Activated CD8-positive, alpha-beta T cell treated with anti-CD3 and anti-CD28 coated beads, Interleukin-2, amount 10 ng/mL, durations not matched to agents 7 days and 5 days (primary cell): ENCODE results near the gene INSIG1. TPM values are rescaled to one million over a fixed set of nuclear protein-coding genes. Genes with fewer than 3 reads are reported as not detected.

ENCODE experiments used
- ATAC-seq: fragments of 150-1000 bp; cut with Tn5 transposase; one replicate; pipeline ENCODE4 v1.10.0; 2021; ENCODE audit warnings: moderate library complexity
- CTCF ChIA-PET: fragments of 350-600 bp; sonication (Branson Sonifier 250); formaldehyde crosslinking; loops from one replicate; lab custom pipeline; 2021; ENCODE audit warnings: antibody characterized with exemption; lab: Charles Lee
- POLR2A ChIA-PET: fragments of 350-600 bp; sonication (Branson Sonifier 250); formaldehyde crosslinking; loops from one replicate; lab custom pipeline; 2021; ENCODE audit warnings: antibody characterized with exemption; lab: Charles Lee
- DNase-seq: peaks from one replicate; pipeline ENCODE4 v3.0.0-alpha.2; 2020
- H3K27ac Mint-ChIP-seq: one replicate; pipeline ENCODE4 v1.8.0; 2021; ENCODE audit warnings: mild to moderate bottlenecking, mixed read lengths
- H3K27me3 Mint-ChIP-seq: one replicate; pipeline ENCODE4 v1.8.0; 2021; ENCODE audit warnings: low read depth, mixed read lengths
- H3K36me3 Mint-ChIP-seq: one replicate; pipeline ENCODE4 v1.8.0; 2021; ENCODE audit warnings: low read depth, mixed read lengths
- H3K4me1 Mint-ChIP-seq: one replicate; pipeline ENCODE4 v1.8.0; 2021; ENCODE audit warnings: low read depth, mixed read lengths
- H3K4me3 Mint-ChIP-seq: one replicate; pipeline ENCODE4 v1.8.0; 2021; ENCODE audit warnings: mild to moderate bottlenecking, mixed read lengths
- H3K9me3 Mint-ChIP-seq: one replicate; pipeline ENCODE4 v1.8.0; 2022; ENCODE audit warnings: mixed read lengths; ENCODE audit not compliant: insufficient read depth
- total RNA-seq, 2 experiments: library from RNA; stranded (reverse); gene quantifications; one replicate each; pipeline ENCODE4 v1.2.3, GENCODE V29; 2021

INSIG1 gene
- total RNA-seq, 2 experiments from 2014 or later, result 83.9 to 89.1 TPM

DNA sequence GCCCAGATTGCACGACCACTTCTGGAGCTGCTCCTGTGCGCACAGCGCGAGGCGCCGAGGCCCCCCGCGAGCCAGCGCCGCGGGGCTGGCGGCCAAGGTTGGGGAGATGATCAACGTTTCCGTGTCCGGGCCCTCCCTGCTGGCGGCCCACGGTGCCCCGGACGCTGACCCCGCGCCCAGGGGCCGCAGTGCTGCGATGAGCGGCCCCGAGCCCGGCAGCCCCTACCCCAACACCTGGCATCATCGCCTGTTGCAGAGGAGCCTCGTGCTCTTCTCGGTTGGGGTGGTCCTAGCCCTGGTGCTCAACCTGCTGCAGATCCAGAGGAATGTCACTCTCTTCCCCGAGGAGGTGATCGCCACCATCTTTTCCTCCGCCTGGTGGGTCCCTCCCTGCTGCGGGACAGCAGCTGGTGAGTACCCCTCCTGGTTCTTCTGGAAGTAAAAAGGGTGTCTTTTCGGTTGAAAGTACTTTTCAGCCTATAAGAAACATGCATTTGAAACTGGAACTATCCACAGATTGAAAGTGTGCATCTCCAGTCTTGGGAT, 683 bp downstream of the INSIG1 start:
- H3K9me3 Mint-ChIP-seq, result no peaks in the 10 kb centered on the region
- H3K36me3 Mint-ChIP-seq, result peaks cover 46% of the 10 kb centered on the region
- DNase-seq (no peak), ATAC-seq (peak; percentile 0)
- H3K4me3 Mint-ChIP-seq, result peak overlapping the region; percentile 95
- CTCF ChIA-PET, result interaction anchor here (0.7 to 3.4 kb wide), 10 partner anchors 9 to 384 kb away, joined by 3 to 19 read pairs (median 4); no protein-coding TSS in a partner anchor
- H3K4me1 Mint-ChIP-seq, result peaks cover 52% of the 10 kb centered on the region
- H3K27ac Mint-ChIP-seq, result peak overlapping the region; percentile 97
- H3K27me3 Mint-ChIP-seq, result peaks cover 3% of the 10 kb centered on the region
- POLR2A ChIA-PET, result interaction anchor here (0.9 to 5.5 kb wide), 12 partner anchors 13 to 370 kb away, joined by 3 to 106 read pairs (median 10); partner anchors contain the start of gene PAXIP1

DNA sequence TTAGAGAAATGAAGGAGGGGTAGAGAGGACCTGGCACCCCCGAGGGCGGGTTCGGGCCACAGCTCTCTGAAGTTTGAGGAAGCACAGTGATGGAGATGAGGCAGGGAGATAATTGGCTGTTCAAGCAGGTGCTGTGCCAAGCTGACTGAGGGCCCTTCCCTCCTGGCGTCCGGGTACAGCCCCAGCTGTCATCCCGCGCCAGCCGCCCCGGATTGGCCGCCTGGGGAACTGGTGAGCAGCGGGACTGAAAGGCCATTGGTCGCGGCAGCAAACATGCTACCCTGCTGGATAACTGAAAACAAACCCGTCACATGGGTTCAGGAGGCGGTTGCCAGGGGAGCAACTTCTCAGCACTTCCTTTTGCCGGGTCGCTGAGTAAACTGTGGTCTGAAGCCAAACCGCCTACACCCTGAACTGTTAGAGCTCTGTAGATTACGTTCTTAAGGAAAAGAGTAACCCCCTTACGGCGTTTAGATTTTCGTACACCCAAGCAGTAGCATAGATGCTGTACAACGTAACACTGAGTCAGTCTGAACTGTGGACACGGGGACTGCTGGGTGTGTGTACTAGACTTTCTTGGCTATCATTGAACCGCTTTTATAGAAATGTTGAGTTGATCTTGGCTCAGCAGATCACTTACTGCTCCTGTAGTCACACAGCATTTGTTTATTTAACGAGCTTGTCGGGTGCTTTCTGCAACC, 1.3 kb downstream of the INSIG1 start:
- peak overlapping the region; percentile 95 for H3K4me3 Mint-ChIP-seq
- peaks cover 52% of the 10 kb centered on the region for H3K36me3 Mint-ChIP-seq
- ChIA-PET POLR2A (interaction anchor here (0.7 to 5.5 kb wide), 14 partner anchors 13 to 371 kb away, joined by 3 to 106 read pairs (median 8); partner anchors contain the start of gene PAXIP1), CTCF (interaction anchor here (0.7 to 3.4 kb wide), 10 partner anchors 9 to 385 kb away, joined by 3 to 19 read pairs (median 4); no protein-coding TSS in a partner anchor)
- peak; percentile 78 for ATAC-seq
- no peaks in the 10 kb centered on the region for H3K9me3 Mint-ChIP-seq
- DNase-seq, result peak; percentile 98
- peak overlapping the region; percentile 97 for H3K27ac Mint-ChIP-seq
- peaks cover 57% of the 10 kb centered on the region for H3K4me1 Mint-ChIP-seq
- H3K27me3 Mint-ChIP-seq, result peaks cover 3% of the 10 kb centered on the region

DNA sequence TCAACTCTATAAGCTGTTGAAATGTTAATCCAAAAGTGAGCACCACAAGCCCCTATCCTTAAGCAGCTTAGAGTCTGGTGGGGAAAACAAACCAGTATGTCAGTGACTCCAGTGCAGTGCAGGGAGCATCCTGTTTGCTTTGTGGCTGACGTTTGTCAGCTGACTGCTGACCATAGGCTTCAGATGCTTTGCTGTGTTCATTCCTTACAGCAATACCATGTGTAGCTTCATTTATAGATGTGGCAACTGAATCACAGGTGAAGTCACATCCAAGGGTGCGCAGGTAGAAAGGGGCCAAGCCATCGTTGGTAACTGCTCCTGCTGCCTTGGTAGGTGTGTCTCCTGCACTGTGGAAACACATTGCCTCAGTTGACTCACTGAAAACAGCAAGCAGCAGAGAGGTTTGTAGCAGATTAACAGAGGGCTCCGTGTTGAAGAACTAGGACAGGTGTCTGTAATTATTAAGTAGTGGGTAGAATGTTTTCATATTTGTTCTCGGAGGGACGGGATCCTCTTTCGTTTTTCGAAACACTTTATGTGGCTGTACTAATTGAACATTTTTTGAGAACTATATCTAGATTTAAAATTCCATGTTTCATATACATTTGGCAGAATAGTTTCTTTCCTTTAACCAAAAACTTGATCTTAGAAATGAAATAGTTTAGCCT, 2.0 kb downstream of the INSIG1 start:
- peak overlapping the region; percentile 97 for H3K27ac Mint-ChIP-seq
- peak overlapping the region; percentile 95 for H3K4me3 Mint-ChIP-seq
- no peaks in the 10 kb centered on the region for H3K27me3 Mint-ChIP-seq
- H3K36me3 Mint-ChIP-seq, result peaks cover 56% of the 10 kb centered on the region
- ChIA-PET CTCF (interaction anchor here (1.0 to 3.4 kb wide), 9 partner anchors 10 to 372 kb away, joined by 3 to 19 read pairs (median 5); no protein-coding TSS in a partner anchor), POLR2A (interaction anchor here (0.7 to 5.5 kb wide), 11 partner anchors 14 to 371 kb away, joined by 3 to 106 read pairs (median 10); partner anchors contain the start of gene PAXIP1)
- H3K9me3 Mint-ChIP-seq, result no peaks in the 10 kb centered on the region
- DNase-seq, result peak; percentile 56
- no peak for ATAC-seq
- H3K4me1 Mint-ChIP-seq, result peaks cover 56% of the 10 kb centered on the region

DNA sequence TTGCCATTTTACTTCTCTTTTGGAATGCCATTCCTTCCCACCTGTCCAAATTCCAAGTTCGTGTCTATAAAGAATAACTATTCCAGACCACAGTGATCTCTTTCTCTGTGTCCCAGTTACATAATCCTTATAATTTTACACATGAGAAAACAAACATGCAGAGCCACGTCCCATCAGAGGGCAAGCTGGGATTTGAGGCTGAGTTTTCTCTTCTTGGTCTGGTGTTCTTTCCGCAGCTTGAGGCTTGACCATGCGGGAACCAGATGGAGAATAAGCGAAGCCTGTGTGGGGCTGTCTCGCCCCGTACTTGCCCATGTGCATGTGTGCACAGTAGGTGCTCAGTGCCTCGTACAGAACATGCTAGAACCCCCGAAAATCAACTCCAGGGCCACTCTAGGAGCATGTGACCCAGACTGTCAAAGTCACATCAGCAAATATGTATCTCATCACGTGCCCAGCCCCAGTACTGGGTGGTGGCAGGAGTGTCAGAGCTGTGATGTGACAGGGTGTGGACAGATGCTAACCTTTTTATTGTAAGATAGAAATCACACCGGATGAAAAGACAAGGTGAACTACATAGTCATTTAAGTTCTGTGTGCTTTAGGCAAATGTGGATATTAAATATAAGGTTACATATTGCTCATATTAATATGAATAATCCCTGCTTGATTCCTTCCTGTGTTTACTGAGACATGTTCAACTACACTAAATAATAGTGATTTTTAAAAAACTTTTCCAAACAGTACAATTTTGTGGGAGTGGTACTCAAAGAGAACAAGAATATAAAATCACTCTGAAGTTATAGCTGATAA, 3.2 kb downstream of the INSIG1 start:
- peak overlapping the region; percentile 34 for H3K27ac Mint-ChIP-seq
- H3K4me1 Mint-ChIP-seq, result peaks cover 53% of the 10 kb centered on the region
- no peaks in the 10 kb centered on the region for H3K27me3 Mint-ChIP-seq
- ChIA-PET CTCF (interaction anchor here (2.0 to 3.4 kb wide), 2 partner anchors 44 to 373 kb away, joined by 5 to 19 read pairs; no protein-coding TSS in a partner anchor), POLR2A (no interaction called here)
- DNase-seq (no peak), ATAC-seq (no peak)
- H3K4me3 Mint-ChIP-seq, result peak overlapping the region; percentile 95
- peaks cover 66% of the 10 kb centered on the region for H3K36me3 Mint-ChIP-seq
- H3K9me3 Mint-ChIP-seq, result no peaks in the 10 kb centered on the region

DNA sequence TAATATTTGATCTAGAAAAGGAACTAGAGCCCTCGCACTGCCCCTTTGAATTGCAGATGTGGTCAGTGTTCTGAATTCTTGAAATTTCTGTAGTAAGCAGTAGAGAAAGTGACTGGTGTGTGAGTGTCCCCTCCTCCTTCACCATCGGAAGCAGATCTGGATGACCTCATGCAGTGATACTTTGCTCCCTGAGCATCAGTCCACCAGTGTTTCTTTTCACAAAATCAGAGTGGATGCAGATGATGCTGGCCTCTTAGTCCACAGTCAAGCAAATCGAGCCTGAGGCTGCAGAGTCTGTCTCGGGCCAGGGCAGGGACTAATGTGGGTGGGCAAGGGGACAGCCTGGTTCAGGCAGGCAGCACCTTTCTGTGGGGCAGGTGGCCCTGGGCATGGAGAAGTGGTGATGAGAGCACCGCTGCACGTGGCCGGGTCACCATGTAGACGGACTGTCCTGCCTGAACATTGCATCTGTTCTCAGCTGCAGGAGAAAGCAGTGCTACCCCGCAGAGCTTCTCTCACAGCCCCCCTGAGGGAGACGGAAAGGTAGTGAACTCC, 5.4 kb downstream of the INSIG1 start:
- Mint-ChIP-seq H3K36me3 (peaks cover 76% of the 10 kb centered on the region), H3K9me3 (no peaks in the 10 kb centered on the region), H3K27me3 (no peaks in the 10 kb centered on the region), H3K4me3 (no peak overlapping the region), H3K27ac (no peak overlapping the region), H3K4me1 (peaks cover 51% of the 10 kb centered on the region)
- DNase-seq, result no peak
- ChIA-PET POLR2A (no interaction called here), CTCF (interaction anchor here (1.3 to 2.1 kb wide), 3 partner anchors 42 to 376 kb away, joined by 4 to 6 read pairs (median 4); no protein-coding TSS in a partner anchor)
- ATAC-seq, result no peak

DNA sequence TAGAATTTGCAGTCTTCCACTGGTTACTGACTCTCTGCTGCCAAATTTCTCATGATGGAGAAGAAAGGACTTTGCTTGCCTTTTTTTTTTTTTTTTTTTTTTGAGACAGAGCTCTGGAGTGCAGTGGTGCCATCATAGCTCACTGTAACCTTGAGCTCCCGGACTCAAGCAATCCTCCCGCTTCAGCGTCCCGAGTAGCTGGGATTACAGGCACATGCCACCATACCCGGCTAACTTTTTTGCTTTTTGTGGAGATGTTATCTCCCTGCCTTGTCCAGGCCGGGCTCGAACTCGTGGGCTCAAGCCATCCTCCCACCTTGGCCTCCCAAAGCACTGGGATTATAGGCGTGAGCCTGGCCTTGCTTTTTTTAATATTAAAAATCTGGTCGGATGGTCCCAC, 6.2 kb downstream of the INSIG1 start:
- H3K4me3 Mint-ChIP-seq, result no peak overlapping the region
- ATAC-seq (no peak), DNase-seq (no peak)
- peaks cover 79% of the 10 kb centered on the region for H3K36me3 Mint-ChIP-seq
- H3K4me1 Mint-ChIP-seq, result peaks cover 51% of the 10 kb centered on the region
- H3K9me3 Mint-ChIP-seq, result no peaks in the 10 kb centered on the region
- no peaks in the 10 kb centered on the region for H3K27me3 Mint-ChIP-seq
- no peak overlapping the region for H3K27ac Mint-ChIP-seq
- POLR2A ChIA-PET, result no interaction called here
- CTCF ChIA-PET, result interaction anchor here (1.3 to 2.1 kb wide), 2 partner anchors 41 to 377 kb away, joined by 4 to 6 read pairs; no protein-coding TSS in a partner anchor

DNA sequence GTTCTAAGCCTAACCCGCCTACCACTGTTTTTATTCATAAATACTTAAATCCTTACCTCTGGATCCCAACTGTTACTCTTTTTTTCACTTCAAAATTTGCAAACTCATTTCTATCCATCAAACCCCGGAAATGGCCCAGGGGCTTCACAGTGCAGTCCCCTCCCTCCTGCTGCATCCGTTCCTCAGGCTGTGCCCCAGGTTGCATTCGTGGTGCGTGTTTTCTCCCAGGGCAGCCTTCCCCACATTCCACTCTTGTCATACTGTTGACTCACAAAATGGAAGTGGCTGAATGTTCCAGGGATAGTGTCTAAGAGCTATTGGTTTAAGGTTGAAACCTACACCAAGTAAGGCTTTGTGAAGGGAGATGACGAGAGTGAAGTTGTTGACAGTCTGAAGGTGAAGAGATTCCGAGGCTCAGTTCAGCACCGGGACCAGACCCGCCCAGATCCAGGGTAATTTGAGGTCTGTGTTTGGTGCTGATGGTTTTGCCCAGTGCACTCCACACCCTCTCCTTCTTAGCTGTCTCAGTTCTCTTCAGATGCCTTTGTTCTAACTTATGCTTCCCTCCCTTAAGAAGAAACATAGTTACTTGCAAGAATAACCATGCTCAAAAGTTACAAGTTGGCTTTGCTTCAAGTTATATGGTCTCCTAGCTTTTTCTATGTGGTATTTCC, 7.7 kb downstream of the INSIG1 start:
- H3K27ac Mint-ChIP-seq, result peak overlapping the region; percentile 47
- H3K36me3 Mint-ChIP-seq, result peaks cover 73% of the 10 kb centered on the region
- no peak overlapping the region for H3K4me3 Mint-ChIP-seq
- H3K4me1 Mint-ChIP-seq, result peaks cover 44% of the 10 kb centered on the region
- no peaks in the 10 kb centered on the region for H3K27me3 Mint-ChIP-seq
- no peak for DNase-seq
- H3K9me3 Mint-ChIP-seq, result no peaks in the 10 kb centered on the region
- ATAC-seq, result no peak
- ChIA-PET POLR2A (no interaction called here), CTCF (no interaction called here)

DNA sequence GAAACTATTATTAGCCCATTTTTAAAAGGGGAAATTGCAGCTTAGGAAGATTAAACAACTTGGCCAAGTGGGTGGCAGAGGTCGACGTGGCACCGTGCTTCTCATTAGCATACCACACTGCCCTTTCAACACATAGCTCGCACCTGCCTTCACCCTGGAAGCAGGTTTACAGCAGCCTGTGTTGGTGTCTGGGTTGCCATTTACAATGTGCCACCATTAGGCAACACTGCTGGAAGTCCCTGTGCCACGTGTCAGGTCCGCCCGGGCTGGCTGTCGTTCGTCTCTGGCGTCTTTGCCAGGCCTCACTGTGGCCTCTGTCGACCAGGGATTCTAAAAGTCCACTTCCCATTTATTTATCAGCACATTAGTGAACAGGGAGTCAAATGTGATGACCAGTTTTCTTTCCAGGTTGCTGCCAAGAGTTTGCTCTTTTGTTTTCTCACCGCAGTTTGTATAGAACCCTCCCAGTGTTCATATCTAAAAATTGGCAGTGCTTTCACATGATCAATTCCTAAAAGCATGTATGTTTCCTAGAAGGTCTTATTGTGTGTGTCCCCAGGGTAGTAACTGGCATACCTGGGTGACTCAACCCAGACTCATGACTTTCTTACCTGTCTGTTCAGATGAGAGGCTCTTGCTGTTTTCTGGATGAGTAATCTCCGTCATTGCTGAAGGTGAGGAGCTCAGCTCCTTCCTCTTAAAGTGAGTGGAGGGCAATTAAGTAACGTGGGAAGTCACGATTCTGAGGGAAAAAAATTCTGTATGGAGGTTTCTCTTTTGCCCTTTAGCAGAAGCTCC, 9.2 kb downstream of the INSIG1 start:
- DNase-seq (no peak), ATAC-seq (no peak)
- H3K36me3 Mint-ChIP-seq, result peaks cover 67% of the 10 kb centered on the region
- peaks cover 31% of the 10 kb centered on the region for H3K4me1 Mint-ChIP-seq
- H3K27ac Mint-ChIP-seq, result no peak overlapping the region
- H3K9me3 Mint-ChIP-seq, result no peaks in the 10 kb centered on the region
- H3K27me3 Mint-ChIP-seq, result no peaks in the 10 kb centered on the region
- ChIA-PET POLR2A (no interaction called here), CTCF (no interaction called here)
- H3K4me3 Mint-ChIP-seq, result no peak overlapping the region

DNA sequence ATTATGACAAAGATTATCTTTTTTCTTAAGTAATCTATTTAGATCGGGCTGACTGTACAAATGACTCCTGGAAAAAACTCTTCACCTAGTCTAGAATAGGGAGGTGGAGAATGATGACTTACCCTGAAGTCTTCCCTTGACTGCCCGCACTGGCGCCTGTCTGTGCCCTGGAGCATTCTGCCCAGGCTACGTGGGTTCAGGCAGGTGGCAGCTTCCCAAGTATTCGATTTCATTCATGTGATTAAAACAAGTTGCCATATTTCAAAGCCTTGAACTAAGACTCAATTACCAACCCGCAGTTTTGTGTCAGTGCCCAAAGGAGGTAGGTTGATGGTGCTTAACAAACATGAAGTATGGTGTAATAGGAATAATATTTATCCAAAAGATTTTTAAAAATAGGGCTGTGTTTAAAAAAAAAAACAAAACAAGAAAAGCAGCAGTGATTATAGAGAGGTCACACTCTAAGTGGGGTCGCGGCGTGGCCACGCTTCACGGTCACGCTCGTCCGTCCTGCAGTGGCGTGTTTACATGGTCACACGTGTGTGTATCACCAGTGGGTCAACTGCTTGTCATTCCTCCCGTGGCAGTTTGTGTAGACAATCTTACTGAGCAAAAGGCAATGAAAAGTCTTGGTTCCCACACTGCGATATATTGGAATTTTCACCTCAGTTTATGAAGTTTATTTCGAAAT, 10.8 kb downstream of the INSIG1 start:
- Mint-ChIP-seq H3K4me1 (peaks cover 19% of the 10 kb centered on the region), H3K27me3 (no peaks in the 10 kb centered on the region), H3K9me3 (no peaks in the 10 kb centered on the region), H3K36me3 (peaks cover 65% of the 10 kb centered on the region), H3K4me3 (no peak overlapping the region), H3K27ac (no peak overlapping the region)
- CTCF ChIA-PET, result no interaction called here
- DNase-seq, result no peak
- POLR2A ChIA-PET, result no interaction called here
- no peak for ATAC-seq

DNA sequence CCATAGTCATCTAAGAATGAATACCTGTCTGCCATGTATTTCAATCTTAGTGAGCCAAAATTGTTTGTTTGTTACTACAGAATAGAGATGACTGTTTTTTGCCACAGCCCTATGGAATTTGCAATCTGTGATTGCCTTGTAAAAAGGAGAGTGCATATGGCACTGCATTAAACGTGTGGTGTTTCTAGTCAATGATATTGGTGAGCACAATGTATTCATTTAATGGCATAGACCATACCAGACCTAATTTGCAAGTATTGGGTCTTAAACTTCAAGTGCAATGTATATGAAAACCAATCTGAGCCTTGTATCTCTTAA, 11.3 kb downstream of the INSIG1 start:
- H3K4me3 Mint-ChIP-seq, result no peak overlapping the region
- ATAC-seq (no peak), DNase-seq (no peak)
- no peaks in the 10 kb centered on the region for H3K9me3 Mint-ChIP-seq
- H3K4me1 Mint-ChIP-seq, result peaks cover 15% of the 10 kb centered on the region
- H3K27me3 Mint-ChIP-seq, result no peaks in the 10 kb centered on the region
- peaks cover 60% of the 10 kb centered on the region for H3K36me3 Mint-ChIP-seq
- H3K27ac Mint-ChIP-seq, result no peak overlapping the region
- CTCF ChIA-PET, result no interaction called here
- POLR2A ChIA-PET, result no interaction called here
